Right renal pelvis (tissue), 4 donors: ENCODE results near the gene DHRS1. TPM values are rescaled to one million over a fixed set of nuclear protein-coding genes. Genes with fewer than 3 reads are reported as not detected.
A peak's percentile ranks its signal among the peaks of the same experiment; 100 is the strongest.
"Not testable (repeated sequence)": the region's sequence is repeated elsewhere in the genome, so short reads cannot be mapped to it uniquely, and the experiment has no call there.

Experiments used
- DNase-seq, 4 donors: peaks; one replicate each; pipeline ENCODE4 v3.0.0-alpha.2; 2013; ENCODE audit warnings: low read depth in 4 of 4, low spot score in 3 of 4, missing footprints in 1 of 4
- polyA plus RNA-seq, 4 donors: library from polyadenylated mRNA; unstranded; fragments of 120-200 nt; gene quantifications; one replicate each; pipeline ENCODE4 v1.2.1, GENCODE V29; 2013; ENCODE audit not compliant: insufficient read length in 4 of 4

DHRS1 gene
- polyA plus RNA-seq, 4 donors: 44.6 to 56.9 (median 46.2) TPM

GRCh38 chr14:24253936-24254335 is 45.6 kb downstream of the DHRS1 start:
- no peak for DNase-seq

GRCh38 chr14:24252289-24253124 is 47.1 kb downstream of the DHRS1 start:
- no peak for DNase-seq

DNA sequence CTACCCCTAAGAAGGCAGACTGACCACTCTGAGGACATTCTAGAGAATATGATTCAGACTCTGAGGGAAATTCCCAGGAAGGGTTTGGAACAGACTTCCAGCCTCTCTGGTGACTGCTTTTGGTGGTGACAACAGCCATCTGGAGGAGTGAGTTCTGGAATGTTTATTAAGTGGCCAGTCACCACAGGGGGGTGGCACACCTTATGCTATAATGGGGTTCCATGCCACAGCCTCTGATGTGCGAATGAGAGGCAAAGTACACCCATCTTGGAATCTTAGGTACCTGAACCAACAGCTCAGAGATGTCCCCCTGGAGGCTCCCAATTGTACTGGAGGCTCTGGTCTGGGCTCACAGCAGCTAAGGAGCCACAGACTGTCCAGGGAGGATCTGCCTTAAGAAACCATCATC is 47.7 kb downstream of the DHRS1 start:
- DNase-seq: no peak

GRCh38 chr14:24250354-24250753 is 49.2 kb downstream of the DHRS1 start:
- no peak for DNase-seq

GRCh38 chr14:24249230-24250021 is 50.2 kb downstream of the DHRS1 start:
- DNase-seq: no peak

DNA sequence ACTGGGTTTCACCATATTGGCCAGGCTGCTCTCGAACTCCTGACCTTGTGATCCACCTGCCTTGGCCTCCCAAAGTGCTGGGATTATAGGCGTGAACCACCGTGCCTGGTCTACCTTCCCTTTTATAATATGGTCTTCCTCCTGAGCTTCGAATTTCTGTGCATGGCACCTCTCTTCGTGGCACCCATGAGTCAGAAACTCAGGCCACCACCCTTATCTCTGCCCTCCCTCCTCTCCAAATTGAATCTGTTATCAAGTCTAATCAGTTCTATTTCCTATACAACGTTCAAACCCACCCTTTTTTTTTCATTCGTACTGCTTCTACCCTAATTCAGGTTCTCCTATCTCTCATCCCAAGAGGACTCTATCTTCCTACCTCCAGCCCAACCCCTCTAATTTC is 52.2 kb downstream of the DHRS1 start:
- DNase-seq: no peak

DNA sequence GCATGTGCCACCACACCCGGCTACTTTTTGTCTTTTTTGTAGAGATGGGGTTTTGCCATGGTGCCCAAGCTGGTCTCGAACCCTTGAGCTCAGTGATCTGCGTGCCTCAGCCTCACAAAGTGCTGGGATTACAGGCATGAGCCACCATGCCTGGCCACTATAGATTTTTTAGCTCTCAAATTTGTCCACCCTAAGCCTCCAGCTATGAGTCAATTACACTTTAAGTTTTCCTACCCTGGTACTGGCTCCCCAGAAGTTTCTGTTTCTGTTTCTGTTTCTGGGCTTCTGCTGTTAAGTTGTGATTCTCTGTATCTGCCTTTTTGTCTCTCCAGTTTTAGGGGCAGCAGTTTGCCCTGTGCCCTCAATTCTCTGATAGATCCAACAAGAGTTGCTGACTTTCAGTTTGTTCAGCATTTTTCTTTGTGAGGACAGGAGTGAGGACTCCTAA is 52.8 kb downstream of the DHRS1 start:
- no peak for DNase-seq

GRCh38 chr14:24245350-24245749 is 54.2 kb downstream of the DHRS1 start:
- not testable (repeated sequence) for DNase-seq

DNA sequence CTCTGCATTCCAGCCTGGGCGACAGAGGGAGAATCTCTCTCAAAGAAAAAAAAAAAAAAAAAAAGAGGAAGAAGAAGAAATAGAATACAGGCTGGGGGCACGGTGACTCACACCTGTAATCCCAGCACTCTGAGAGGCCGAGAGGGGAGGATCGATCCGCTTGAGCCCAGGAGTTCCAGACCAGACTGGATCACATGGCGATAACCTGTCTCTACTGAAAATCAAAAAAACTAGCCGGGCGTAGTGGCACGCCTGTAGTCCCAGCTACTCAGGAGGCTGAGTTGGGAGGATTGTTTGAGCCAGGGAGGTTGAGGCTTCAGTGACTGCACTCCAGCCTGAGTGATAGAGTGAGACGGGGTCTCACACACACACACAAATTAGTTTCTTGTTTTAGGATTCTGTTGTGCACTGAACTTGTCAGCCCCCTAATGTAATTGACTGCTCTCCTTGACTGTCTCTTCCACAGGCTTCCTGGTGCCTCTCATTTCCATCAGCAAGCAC is 56.2 kb downstream of the DHRS1 start:
- no peak for DNase-seq

DNA sequence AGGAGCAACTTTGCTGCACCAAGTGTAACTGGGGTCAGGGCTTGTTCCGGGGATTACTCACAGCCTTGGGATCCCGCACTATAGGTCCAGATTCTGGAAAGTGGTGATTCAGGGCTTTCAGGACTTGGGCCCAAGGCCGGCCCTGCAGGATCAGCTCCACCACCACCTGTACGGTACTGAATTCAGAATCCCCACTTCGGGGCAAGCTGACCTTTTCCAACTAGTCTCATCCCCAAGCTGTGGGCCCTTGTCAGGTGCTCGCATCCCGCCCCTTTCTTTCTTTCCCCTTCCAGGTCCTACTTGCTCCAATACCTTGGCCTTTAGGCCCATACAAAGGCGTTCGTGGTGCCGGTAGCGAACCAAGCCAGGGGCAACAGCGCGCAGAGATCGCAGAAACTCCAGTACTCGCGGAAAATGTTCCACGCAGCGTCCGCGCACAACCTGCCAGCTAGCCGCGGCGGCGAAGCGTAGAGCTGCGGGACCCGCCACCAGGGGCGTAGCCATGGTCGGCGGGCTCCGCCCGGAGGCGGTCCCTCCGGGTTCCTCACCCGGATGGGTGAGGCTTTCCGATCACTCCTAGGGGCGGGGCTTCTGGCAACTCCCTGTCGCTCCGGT is 57.6 kb downstream of the DHRS1 start:
- DNase-seq: peak in 3 of 4 donors; percentile 83 to 90 (median 88)

Other genes starting within 250 kb of the DHRS1 start
- gene CARMIL3, start 247.8 kb downstream of the DHRS1 start, polyA plus RNA-seq: 1 to 10 TPM; 1.9 to 2.3 (median 2.3) TPM
- under 1 TPM in 1 of 4 donors, not detected in 3; 0.03 TPM for gene CPNE6, start 228.2 kb downstream of the DHRS1 start, polyA plus RNA-seq
- 10 to 100 TPM; 25.4 to 39.1 (median 30.4) TPM for gene PCK2, start 205.5 kb downstream of the DHRS1 start, polyA plus RNA-seq
- gene DCAF11, start 185.0 kb downstream of the DHRS1 start, polyA plus RNA-seq: 10 to 100 TPM; 79.8 to 83.5 (median 81.4) TPM
- gene NRL, start 184.8 kb downstream of the DHRS1 start, polyA plus RNA-seq: 1 to 10 TPM; 2.5 to 3.7 (median 2.8) TPM
- gene FITM1, start 169.1 kb downstream of the DHRS1 start, polyA plus RNA-seq: 1 to 10 TPM in 2 of 4 donors, under 1 TPM in 2; 0.87 to 1.2 (median 0.97) TPM
- 100 to 1,000 TPM; 198 to 214 (median 206) TPM for gene PSME1, start 163.6 kb downstream of the DHRS1 start, polyA plus RNA-seq
- 10 to 100 TPM; 14.5 to 24.2 (median 18.9) TPM for gene EMC9, start 158.2 kb downstream of the DHRS1 start, polyA plus RNA-seq
- 100 to 1,000 TPM; 156 to 183 (median 168) TPM for gene PSME2, start 153.2 kb downstream of the DHRS1 start, polyA plus RNA-seq
- 10 to 100 TPM; 49.2 to 54.2 (median 49.4) TPM for gene RNF31, start 152.3 kb downstream of the DHRS1 start, polyA plus RNA-seq
- gene IRF9, start 138.5 kb downstream of the DHRS1 start, polyA plus RNA-seq: 10 to 100 TPM; 45.4 to 65.2 (median 60.4) TPM
- 10 to 100 TPM; 60.0 to 70.1 (median 64.3) TPM for gene REC8, start 127.7 kb downstream of the DHRS1 start, polyA plus RNA-seq
- gene IPO4, start 111.0 kb downstream of the DHRS1 start, polyA plus RNA-seq: 10 to 100 TPM; 33.2 to 41.3 (median 34.0) TPM
- 10 to 100 TPM; 37.8 to 48.9 (median 41.3) TPM for gene TM9SF1, start 104.3 kb downstream of the DHRS1 start, polyA plus RNA-seq
- 1 to 10 TPM; 3.7 to 4.8 (median 4.3) TPM for gene TSSK4, start 94.1 kb downstream of the DHRS1 start, polyA plus RNA-seq
- gene CHMP4A, start 86.3 kb downstream of the DHRS1 start, polyA plus RNA-seq: 10 to 100 TPM; 43.5 to 50.7 (median 49.8) TPM
- 10 to 100 TPM; 14.8 to 19.3 (median 16.2) TPM for gene MDP1, start 83.7 kb downstream of the DHRS1 start, polyA plus RNA-seq
- gene NEDD8, start 67.4 kb downstream of the DHRS1 start, polyA plus RNA-seq: 100 to 1,000 TPM; 222 to 245 (median 238) TPM
- gene GMPR2, start 66.9 kb downstream of the DHRS1 start, polyA plus RNA-seq: 100 to 1,000 TPM; 102 to 121 (median 118) TPM
- gene TINF2, start 57.2 kb downstream of the DHRS1 start, polyA plus RNA-seq: 10 to 100 TPM; 55.5 to 70.6 (median 58.7) TPM
- 1 to 10 TPM; 1.4 to 2.3 (median 2.1) TPM for gene TGM1, start 36.6 kb downstream of the DHRS1 start, polyA plus RNA-seq
- gene RABGGTA, start 28.2 kb downstream of the DHRS1 start, polyA plus RNA-seq: 10 to 100 TPM; 19.7 to 24.1 (median 20.8) TPM
- gene NOP9, start 70 bp upstream of the DHRS1 start, polyA plus RNA-seq: 10 to 100 TPM; 26.7 to 27.7 (median 27.0) TPM
- 10 to 100 TPM; 21.8 to 27.6 (median 24.6) TPM for gene CIDEB, start 8.2 kb upstream of the DHRS1 start, polyA plus RNA-seq
- gene LTB4R2, start 10.4 kb upstream of the DHRS1 start, polyA plus RNA-seq: 1 to 10 TPM; 1.8 to 2.5 (median 2.0) TPM
- gene LTB4R, start 11.7 kb upstream of the DHRS1 start, polyA plus RNA-seq: 1 to 10 TPM; 2.6 to 4.7 (median 3.8) TPM
- 10 to 100 TPM; 15.6 to 24.9 (median 20.4) TPM for gene ADCY4, start 35.3 kb upstream of the DHRS1 start, polyA plus RNA-seq
- gene RIPK3, start 40.2 kb upstream of the DHRS1 start, polyA plus RNA-seq: 1 to 10 TPM; 2.7 to 4.1 (median 3.2) TPM
- 10 to 100 TPM; 60.9 to 74.3 (median 64.2) TPM for gene NFATC4, start 68.4 kb upstream of the DHRS1 start, polyA plus RNA-seq
- 10 to 100 TPM; 45.3 to 48.0 (median 47.7) TPM for gene NYNRIN, start 99.2 kb upstream of the DHRS1 start, polyA plus RNA-seq
- gene CBLN3, start 129.9 kb upstream of the DHRS1 start, polyA plus RNA-seq: 1 to 10 TPM; 2.5 to 3.5 (median 3.2) TPM
- 10 to 100 TPM; 40.7 to 45.5 (median 44.3) TPM for gene KHNYN, start 130.2 kb upstream of the DHRS1 start, polyA plus RNA-seq
- gene SDR39U1, start 143.0 kb upstream of the DHRS1 start, polyA plus RNA-seq: 10 to 100 TPM; 57.0 to 84.9 (median 63.0) TPM
- under 1 TPM in 2 of 4 donors, not detected in 2; 0.30 to 0.34 TPM for gene CMA1, start 208.5 kb upstream of the DHRS1 start, polyA plus RNA-seq